Left colon (tissue), 2 donors: ENCODE data around the gene DPRX. TPM values are rescaled to one million over a fixed set of nuclear protein-coding genes. Genes with fewer than 3 reads are reported as not detected.
"Not testable (repeated sequence)": the region's sequence is repeated elsewhere in the genome, so short reads cannot be mapped to it uniquely, and the experiment has no call there.

Experiments used
- ATAC-seq: fragments of 200-7000 bp; cut with Tn5 transposase; one replicate; pipeline ENCODE4 v1.9.1; 2020; ENCODE audit warnings: mild to moderate bottlenecking, moderate library complexity
- DNase-seq, 2 donors: peaks; one replicate each; pipeline ENCODE4 v3.0.0-alpha.2; 2020
- intact Hi-C, 2 donors: fragments of 100-400 bp; cut with DNase I in 1 of 2; cut with micrococcal nuclease in 1 of 2; formaldehyde crosslinking; loops; one replicate each; pipeline versions ENCODE4 v1.11.2 to v1.14.0; 2022; cut with DNase I, micrococcal nuclease
- total RNA-seq, 2 donors: library from RNA; stranded (reverse); fragmentation: NEBNext Ultra II Directional; extraction: Animal tissue kit (Norgen Biotek cat#: 25700); gene quantifications; one replicate each; pipeline ENCODE4 v1.2.1, GENCODE V29; 2021
- donor health status: DM: no; HTN: no; CAD: no.
- donor health status: DM: yes; HTN: yes; CAD: no.

The DPRX gene
- total RNA-seq, 2 donors from 2014 or later, result not detected

- no peak for ATAC-seq
- DNase-seq, result no peak
- intact Hi-C loops, result no loop called here
Measured at GRCh38 chr19:53642381-53643099, 10.7 kb downstream of the DPRX start.

GRCh38 chr19:53644061-53644816, 12.4 kb downstream of the DPRX start:
- DNase-seq, result no peak
- intact Hi-C loops, result no loop called here
- ATAC-seq, result no peak

GRCh38 chr19:53646144-53646543, 14.3 kb downstream of the DPRX start:
- ATAC-seq (no peak), DNase-seq (no peak)
- intact Hi-C loops, result no loop called here

GRCh38 chr19:53647350-53647749, 15.6 kb downstream of the DPRX start:
- intact Hi-C loops, result no loop called here
- DNase-seq, result no peak
- ATAC-seq, result no peak

- intact Hi-C loops, result no loop called here
- no peak for ATAC-seq
- DNase-seq, result no peak
Measured at GRCh38 chr19:53647792-53648191, 16.0 kb downstream of the DPRX start.

- DNase-seq, result no peak
- intact Hi-C loops, result no loop called here
- no peak for ATAC-seq
Measured at GRCh38 chr19:53649746-53650593, 18.2 kb downstream of the DPRX start.

- ATAC-seq (no peak), DNase-seq (no peak)
- intact Hi-C loops, result no loop called here
Measured at GRCh38 chr19:53652476-53652875, 20.7 kb downstream of the DPRX start.

- DNase-seq (no peak), ATAC-seq (no peak)
- intact Hi-C loops, result no loop called here
Measured at GRCh38 chr19:53655042-53655665, 23.4 kb downstream of the DPRX start.

GRCh38 chr19:53657330-53657729, 25.5 kb downstream of the DPRX start:
- ATAC-seq (no peak), DNase-seq (no peak)
- intact Hi-C loops, result no loop called here

GRCh38 chr19:53657778-53658177, 26.0 kb downstream of the DPRX start:
- ATAC-seq (no peak), DNase-seq (no peak)
- intact Hi-C loops, result no loop called here

- no peak for ATAC-seq
- intact Hi-C loops, result no loop called here
- DNase-seq, result no peak
Measured at GRCh38 chr19:53659292-53659691, 27.5 kb downstream of the DPRX start.

- no peak for ATAC-seq
- intact Hi-C loops, result no loop called here
Measured at GRCh38 chr19:53660584-53660983, 28.8 kb downstream of the DPRX start.

GRCh38 chr19:53662209-53662608, 30.4 kb downstream of the DPRX start:
- intact Hi-C loops, result no loop called here
- ATAC-seq (no peak), DNase-seq (no peak)

More at GRCh38 chr19:53660584-53660983, 28.8 kb downstream of the DPRX start:
- no peak for DNase-seq

- DNase-seq, result no peak
- intact Hi-C loops, result no loop called here
- no peak for ATAC-seq
Measured at GRCh38 chr19:53664152-53664551, 32.4 kb downstream of the DPRX start.

GRCh38 chr19:53664760-53665159, 33.0 kb downstream of the DPRX start:
- intact Hi-C loops, result no loop called here
- ATAC-seq (no peak), DNase-seq (no peak)

GRCh38 chr19:53666331-53666730, 34.5 kb downstream of the DPRX start:
- intact Hi-C loops, DNase-seq, ATAC-seq: not testable (repeated sequence)

- DNase-seq, intact Hi-C loops, ATAC-seq: not testable (repeated sequence)
Measured at GRCh38 chr19:53668804-53669203, 37.0 kb downstream of the DPRX start.

- ATAC-seq, result no peak
- no peak for DNase-seq
- intact Hi-C loops, result no loop called here
Measured at GRCh38 chr19:53670345-53670744, 38.5 kb downstream of the DPRX start.

- DNase-seq (no peak), ATAC-seq (no peak)
- intact Hi-C loops, result no loop called here
Measured at GRCh38 chr19:53671663-53672062, 39.9 kb downstream of the DPRX start.
